Kidney epithelial cell (primary cell): ENCODE data around the gene CTU2. TPM values are rescaled to one million over a fixed set of nuclear protein-coding genes. Genes with fewer than 3 reads are reported as not detected.

ENCODE experiments used
- DNase-seq: peaks from one replicate; pipeline ENCODE4 v3.0.0-alpha.2; 2010; ENCODE audit warnings: low read depth
- H3K27me3 ChIP-seq: 2 replicates; pipeline ENCODE4 v1.6.0; 2011; ENCODE audit warnings: low read length; ENCODE audit not compliant: control insufficient read depth, insufficient read depth
- H3K36me3 ChIP-seq: 2 replicates; pipeline ENCODE4 v1.5.1; 2011; ENCODE audit warnings: low read length; ENCODE audit not compliant: control insufficient read depth, insufficient read depth
- H3K4me3 ChIP-seq: 2 replicates; pipeline ENCODE4 v1.5.1; 2011; ENCODE audit warnings: low read depth, mild to moderate bottlenecking, control low read depth, low read length
- total RNA-seq: library from RNA; depleted of rRNA; stranded (reverse); fragments of >200 nt; gene quantifications from 2 replicates; pipeline ENCODE4 v1.2.3, GENCODE V29; 2015
- TF ChIP-seq, protein P1 (sequence below): IDR thresholded peaks from 2 replicates; pipeline ENCODE4 v1.5.1; 2011; ENCODE audit warnings: mild to moderate bottlenecking, moderate library complexity, low read length, control low read depth, inconsistent platforms; ENCODE audit not compliant: insufficient read depth, poor library complexity, severe bottlenecking

The CTU2 gene
- total RNA-seq, 1 donor from 2014 or later: 12.8 TPM

- Histone ChIP-seq H3K36me3 (no peaks in the 10 kb centered on the region), H3K27me3 (peaks cover 57% of the 10 kb centered on the region), H3K4me3 (no peak overlapping the region)
- TF ChIP-seq, protein P1, sequence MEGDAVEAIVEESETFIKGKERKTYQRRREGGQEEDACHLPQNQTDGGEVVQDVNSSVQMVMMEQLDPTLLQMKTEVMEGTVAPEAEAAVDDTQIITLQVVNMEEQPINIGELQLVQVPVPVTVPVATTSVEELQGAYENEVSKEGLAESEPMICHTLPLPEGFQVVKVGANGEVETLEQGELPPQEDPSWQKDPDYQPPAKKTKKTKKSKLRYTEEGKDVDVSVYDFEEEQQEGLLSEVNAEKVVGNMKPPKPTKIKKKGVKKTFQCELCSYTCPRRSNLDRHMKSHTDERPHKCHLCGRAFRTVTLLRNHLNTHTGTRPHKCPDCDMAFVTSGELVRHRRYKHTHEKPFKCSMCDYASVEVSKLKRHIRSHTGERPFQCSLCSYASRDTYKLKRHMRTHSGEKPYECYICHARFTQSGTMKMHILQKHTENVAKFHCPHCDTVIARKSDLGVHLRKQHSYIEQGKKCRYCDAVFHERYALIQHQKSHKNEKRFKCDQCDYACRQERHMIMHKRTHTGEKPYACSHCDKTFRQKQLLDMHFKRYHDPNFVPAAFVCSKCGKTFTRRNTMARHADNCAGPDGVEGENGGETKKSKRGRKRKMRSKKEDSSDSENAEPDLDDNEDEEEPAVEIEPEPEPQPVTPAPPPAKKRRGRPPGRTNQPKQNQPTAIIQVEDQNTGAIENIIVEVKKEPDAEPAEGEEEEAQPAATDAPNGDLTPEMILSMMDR: no peak
- no peak for DNase-seq
Measured at GRCh38 chr16:88687676-88688012, 18.7 kb upstream of the CTU2 start.

DNA sequence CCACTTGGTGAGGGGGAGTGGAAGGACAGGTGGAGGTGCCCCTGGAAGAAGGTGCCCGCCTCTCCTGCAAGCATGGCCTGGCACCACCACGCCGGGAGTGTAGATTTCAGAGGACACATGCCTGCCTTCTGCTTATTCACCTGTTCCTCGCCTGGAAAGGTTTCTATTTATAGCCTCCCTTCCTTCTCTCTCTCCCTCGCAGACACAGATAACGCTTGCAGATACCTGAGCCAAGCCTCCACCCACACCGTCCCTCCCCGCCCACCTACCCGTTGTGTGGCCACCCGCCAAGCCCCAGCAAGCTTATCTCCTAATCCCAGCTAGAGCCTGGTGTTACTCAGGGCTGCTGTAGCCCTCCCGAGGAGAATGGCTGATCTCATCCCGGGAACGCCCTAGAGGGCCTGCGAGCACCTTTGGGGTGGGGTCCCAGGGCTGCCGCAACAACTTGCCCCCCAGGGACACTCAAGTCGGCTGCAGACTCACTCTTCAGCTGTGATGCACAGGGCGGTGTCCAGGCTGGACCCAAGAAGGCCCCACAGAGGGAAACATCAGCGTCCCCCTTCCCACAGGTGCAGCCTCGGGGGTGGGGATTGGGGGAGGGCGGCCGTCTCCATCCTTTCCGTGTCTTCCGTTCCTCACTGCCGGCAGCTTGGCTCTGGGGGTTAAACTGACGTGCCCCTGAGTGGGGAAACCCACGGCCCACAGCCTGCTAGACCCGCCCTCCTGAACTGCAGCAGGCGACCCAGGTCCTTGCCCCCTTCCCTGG, 18.1 kb upstream of the CTU2 start:
- no peak for DNase-seq
- H3K27me3 ChIP-seq: peaks cover 57% of the 10 kb centered on the region

DNA sequence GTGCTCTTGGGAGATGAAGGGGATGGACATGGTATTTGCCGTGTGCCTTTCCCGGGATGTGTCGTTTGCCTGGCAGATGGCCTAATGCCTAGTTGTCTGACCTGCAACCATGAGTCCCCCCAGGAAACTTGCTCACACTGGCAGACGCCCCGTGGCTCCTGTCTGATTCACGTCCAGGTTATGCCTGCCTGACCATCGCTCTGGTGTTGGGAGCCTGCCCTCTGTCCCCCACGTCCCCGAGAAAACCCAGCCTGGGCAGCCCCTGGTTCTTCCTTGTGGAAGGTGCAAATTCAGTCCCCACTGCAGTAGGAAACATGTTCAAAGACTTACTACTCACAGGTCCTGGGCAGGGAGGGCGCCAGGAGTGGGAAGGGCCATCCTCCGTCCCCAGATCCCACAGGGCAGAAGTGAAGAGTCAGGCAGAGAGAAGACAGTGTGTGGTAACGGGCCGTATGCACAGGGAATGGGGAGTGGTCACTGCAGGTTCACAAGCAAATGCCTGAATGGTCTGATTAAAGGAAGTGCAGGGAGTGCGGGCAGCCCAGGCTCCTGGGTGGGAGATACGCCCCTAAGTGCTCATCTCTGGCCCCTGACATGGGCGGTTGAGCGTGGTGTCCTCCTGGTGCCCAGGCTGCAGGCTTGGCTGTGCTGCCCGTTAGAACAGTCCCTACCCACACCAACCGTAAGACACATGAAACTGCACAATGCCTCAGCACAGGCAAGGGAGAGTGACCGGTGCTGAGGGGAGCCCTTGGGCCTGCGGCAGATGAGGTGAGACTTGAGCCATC, 15.8 kb upstream of the CTU2 start:
- Histone ChIP-seq H3K27me3 (peaks cover 43% of the 10 kb centered on the region), H3K4me3 (no peak overlapping the region), H3K36me3 (no peaks in the 10 kb centered on the region)
- no peak for DNase-seq
- TF ChIP-seq, protein P1: no peak

More for the DNA sequence above, 18.1 kb upstream of the CTU2 start:
- no peaks in the 10 kb centered on the region for H3K36me3 ChIP-seq
- TF ChIP-seq, protein P1: no peak
- H3K4me3 ChIP-seq: no peak overlapping the region

DNA sequence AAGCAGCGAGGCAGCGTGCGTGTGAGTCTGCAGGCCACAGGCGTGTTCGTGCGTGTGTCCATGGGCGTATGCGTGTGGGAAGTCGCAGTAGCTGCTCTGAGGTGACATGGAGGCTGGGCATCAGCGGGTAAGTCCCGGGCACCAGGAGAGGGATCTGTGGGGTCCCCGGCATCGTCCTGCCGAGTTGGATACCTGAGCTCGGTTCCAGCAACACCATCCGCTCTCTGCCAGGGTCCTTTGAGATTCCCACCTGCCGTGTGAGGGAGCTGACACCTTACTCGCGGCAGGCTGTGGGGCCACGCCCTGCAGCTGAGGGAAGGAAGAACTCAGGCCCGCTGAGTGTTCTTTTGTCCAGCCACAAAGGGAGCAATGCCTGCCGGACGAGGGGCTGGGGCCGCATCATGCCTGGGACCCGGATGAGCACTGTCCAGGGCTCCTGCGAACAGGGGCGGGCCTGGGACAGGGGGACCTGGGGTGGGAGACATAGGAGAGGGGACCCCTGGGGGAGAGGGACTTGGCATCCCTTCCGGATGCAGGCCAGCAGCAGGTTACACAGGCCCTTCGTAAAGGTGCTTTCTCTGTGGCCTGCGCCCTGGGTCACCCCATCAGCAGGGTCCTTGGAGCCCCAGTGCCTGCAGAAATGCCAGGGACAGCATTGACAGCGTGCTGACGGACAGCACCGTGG, 15.0 kb upstream of the CTU2 start:
- Histone ChIP-seq H3K4me3 (no peak overlapping the region), H3K36me3 (no peaks in the 10 kb centered on the region), H3K27me3 (peaks cover 36% of the 10 kb centered on the region)
- DNase-seq: no peak
- TF ChIP-seq, protein P1: no peak

- H3K4me3 ChIP-seq: no peak overlapping the region
- DNase-seq: no peak
- H3K36me3 ChIP-seq: no peaks in the 10 kb centered on the region
- TF ChIP-seq, protein P1: no peak
- H3K27me3 ChIP-seq: peaks cover 31% of the 10 kb centered on the region
Measured at GRCh38 chr16:88691924-88692560, 14.3 kb upstream of the CTU2 start.
